ENCODE data around the gene LSM10. TPM values are rescaled to one million over a fixed set of nuclear protein-coding genes. Genes with fewer than 3 reads are reported as not detected.

Gene LSM10
- 13.4 and 13.6 TPM in 2 replicates for total RNA-seq (2014; rRNA removed; shearing (Covaris generic))
- polyA plus RNA-seq (2015; cell fraction: cytosol; rRNA removed), result 51.5 and 64.1 TPM in 2 replicates
- polyA plus RNA-seq (2015; cell fraction: nucleus; rRNA removed), result 16.6 and 18.6 TPM in 2 replicates

DNA sequence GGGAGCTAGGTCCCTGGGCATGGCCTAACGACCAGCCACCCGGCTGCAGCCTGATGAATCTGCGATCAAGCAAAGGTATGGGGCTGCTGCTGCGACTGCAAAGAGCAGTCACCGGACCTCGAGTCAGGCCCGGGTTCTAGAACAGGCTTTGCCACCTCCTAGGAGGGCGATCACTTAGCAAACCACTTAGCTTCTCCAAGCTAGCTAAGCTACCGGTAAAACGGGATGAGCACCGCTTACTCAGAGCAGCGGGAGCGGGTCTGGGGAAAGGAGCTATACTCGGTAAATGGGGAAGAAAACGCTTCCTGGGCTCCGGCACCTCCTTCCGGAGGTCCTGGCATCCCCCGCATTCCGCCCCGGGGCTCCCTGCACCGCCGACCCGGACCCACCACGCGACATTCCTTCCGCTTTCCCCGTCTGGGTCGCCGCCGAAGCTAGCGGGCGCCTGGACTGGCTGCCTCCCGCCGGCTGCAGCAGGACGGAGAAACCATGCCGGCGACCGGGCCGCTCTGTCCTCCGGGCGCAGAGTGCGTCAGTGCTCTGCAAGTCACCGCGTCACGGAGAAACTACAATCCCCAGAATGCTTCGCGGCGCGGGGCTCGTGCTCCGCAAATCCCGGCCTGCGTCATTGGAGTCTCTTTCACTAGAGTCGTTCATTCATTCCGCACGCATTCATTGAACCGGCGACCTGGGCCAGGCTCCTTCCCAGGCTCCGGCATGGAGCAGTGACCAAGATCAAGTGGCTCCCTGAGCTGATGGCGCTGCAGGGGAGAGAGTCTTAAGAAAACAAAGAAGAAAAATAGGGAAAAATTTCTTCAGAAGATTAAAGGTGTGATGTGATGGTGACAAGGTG, at the start of gene LSM10:
Gene LSM10, minus strand, starts transcription at position 531 of the 853 bp plus-strand sequence. CDS start 3,779 bp downstream, outside the sequence.
- DNase-seq (ENCODE audit: low read depth), result peak; percentile 92

DNA sequence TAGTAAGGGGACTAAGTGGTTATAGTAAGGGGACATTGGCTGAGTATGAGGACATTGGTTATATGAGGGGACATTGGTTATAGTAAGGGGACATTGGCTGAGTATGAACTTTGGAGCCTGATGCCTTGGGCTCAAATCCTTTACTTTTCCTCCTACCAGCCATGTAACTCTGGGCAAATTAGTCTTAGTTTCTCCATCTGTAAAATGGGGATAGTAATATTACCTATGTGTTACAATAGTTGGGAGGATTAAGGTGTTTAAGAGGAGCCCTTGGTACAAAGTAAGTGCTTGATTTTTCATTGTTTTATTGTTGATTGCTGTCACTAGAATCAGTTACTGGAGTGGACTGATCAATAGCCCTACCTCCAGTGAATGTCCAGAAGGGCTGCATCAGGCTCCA, 49.7 kb upstream of the LSM10 start:
- DNase-seq (ENCODE audit: low read depth), result no peak

DNA sequence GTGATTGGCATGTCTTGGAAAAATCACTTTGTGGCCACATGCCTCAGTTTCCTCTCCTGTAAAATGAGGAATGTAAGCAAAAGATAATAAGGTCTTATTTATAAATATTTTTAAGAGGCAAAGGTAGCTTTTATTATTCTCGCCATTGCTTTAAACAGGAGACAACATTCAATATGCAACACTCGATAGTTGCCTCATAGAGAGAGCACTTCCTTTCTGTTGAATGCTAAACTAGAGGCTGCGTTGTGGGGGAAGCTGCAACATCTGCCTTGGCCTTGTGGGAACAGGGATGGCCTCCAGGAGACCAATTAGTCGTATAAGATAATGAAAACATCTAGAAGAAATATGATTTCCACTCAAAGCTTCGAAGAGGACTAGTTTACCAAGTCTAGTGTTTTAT, 49.0 kb upstream of the LSM10 start:
- DNase-seq (ENCODE audit: low read depth), result no peak

DNA sequence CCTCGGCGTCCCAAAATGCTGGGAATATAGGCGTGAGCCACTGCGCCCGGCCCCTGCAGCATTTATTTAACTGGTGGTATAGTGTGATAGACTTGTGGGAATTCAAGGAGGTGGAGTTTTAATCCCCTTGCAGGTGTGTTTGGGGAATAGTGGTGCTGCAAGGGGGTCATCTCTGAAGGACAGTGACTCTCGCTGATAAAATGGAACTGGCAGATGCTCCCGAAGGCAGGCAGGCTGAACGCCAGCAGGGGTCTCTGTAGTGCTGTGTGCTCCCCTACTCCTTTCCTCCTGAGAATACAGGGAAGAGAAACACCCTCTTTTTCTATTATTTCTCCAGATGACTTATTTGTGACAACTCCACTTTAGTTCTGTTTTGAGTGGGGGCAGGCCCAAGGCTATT, 48.6 kb upstream of the LSM10 start:
- peak; percentile 52 for DNase-seq (ENCODE audit: low read depth)

DNA sequence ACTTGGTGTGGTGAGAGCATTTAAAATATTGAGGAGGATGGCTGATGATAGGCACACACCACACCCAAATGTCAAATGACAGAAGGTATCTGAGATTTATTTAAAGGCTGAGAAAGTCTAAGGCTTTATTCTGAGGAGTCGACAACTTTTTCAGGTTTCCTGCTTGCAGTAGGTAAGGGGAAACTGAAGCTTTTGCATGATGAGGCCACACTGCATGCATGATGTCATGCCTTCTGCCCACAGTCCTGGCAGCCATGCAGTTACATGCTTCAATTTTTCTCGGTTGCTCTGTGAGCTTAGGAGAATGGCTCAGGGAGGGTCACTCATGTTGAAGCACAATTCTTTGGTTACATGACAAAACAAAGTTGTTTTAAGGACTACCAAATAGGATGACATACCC, 45.6 kb upstream of the LSM10 start:
- no peak for DNase-seq (ENCODE audit: low read depth)

DNA sequence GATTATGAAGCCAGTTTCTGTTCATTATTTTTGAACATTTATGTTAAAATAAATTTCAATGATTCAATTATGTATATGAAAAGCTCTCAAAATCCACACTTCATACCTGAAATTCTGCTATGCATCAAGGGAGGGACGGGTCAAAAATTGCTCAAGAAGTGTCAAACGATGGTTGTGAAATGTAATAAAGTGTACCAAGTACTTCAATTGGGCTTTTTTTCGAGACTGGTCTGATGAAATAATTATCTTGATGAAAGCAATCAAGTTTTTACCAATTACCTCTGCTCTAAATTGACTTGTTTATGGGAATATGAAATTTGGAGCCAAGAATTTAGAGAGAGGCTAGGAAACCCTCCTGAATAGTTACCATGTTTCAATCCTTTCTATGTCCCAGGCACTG, 44.6 kb upstream of the LSM10 start:
- DNase-seq (ENCODE audit: low read depth), result no peak

DNA sequence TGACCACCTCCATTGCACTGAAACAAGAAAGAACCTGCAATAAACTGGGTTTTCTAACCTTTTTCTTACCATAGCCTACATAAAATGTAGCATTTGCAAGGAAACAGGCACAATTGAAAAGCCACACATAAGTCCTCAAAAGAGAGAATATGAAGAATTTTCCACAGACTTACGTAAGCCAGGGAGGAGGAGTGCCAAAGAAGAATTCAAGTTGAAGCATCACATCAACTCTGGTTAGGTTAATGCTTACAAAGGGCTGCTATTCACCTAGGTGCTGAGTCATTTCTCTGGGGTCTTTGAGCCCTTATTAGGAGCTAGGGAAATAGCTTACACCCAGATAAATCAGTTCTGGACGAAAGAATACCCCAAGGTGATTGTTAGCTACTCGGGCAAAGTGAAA, 42.9 kb upstream of the LSM10 start:
- no peak for DNase-seq (ENCODE audit: low read depth)

DNA sequence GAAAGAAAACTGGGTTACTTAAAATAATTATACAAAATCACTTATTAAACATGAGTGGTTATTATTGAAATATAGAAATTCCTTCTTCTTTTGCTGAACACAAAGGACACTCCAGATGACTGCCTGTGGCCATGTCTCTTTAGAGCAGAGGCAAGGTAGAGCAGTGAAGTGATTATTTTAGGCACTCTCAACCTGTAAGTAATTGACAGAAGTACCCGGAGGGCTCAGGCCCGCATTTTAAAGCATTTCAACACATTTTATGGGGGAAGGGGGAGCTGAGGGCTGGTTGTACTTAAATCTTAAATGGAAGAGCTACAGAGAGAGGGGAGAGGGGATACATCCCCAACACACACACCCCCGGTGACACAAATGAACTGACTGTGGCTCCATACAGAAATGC, 42.3 kb upstream of the LSM10 start:
- no peak for DNase-seq (ENCODE audit: low read depth)

DNA sequence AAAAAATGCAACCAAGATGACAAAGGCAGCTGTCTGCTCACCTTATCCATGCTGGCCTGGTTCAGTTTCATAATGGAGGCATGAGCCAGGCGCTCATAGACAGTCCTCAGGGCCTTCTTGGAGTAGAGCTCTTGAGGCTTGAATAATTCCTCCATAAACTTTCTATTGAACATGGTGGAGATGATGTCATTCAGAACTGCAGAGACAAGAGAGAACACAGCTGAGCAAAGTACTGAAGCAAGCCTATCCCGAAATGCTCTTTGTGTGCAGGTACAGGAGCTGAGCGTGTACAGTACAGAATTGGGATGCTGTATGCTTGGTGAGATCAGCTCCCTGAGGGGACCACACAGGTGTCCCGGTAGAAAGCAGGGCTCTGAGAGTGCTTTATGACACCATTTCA, 41.0 kb upstream of the LSM10 start:
- DNase-seq (ENCODE audit: low read depth), result no peak

DNA sequence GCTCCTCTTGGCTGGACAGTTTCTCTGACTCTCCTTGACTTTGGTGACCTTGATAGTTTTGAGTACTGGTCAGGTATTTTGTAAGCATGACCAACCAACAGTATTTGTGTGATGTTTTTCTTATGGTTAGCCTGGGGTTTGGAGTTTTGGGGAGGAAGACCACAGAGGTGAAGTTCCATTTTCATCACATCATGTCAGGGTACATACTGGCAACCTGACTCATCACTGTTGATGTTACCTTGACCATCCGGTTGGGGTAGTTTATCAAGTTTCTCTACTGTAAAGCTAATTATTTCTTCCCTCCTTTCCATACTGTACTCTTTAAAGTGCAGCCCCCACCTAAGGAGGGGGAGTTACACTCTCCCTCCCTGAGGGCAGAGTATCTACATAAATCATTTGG, 39.1 kb upstream of the LSM10 start:
- DNase-seq (ENCODE audit: low read depth), result peak; percentile 54

DNA sequence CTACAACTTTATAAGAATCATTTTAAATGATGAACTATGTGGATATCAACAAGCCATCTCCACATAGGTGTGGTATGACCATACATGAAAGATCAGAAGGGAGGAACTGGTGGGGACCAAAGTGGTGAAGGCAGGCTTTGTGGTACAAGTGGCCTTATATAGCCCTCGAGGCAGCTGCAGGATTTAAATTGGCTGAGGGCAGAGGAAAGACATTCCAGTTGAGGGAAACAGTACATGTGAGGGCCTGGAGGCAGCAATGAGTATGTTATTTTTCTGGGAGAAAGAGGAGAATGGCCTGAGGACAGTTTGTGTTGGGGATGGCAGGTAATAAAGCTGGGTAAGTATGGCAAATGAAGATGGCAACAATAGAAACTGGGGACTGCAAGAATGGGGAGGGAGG, 35.4 kb upstream of the LSM10 start:
- no peak for DNase-seq (ENCODE audit: low read depth)

DNA sequence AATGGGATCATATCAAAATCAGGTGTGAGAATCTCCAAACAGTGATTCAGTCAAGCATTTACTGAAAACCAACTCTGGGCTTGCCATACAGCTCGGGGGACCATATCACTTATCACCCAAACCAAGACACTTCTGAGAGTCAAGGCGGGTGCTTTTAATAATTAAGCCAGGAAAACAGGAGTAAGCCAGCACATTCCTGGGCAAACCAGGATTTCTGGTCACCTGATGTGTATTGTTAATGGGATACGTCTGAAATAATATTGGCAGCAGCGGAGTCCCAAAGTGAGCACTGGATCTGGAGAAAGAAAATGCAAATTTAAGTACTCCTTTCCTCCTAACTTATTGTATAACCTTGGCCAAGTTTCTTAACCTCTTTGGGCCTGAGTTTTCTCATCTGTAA, 34.9 kb upstream of the LSM10 start:
- no peak for DNase-seq (ENCODE audit: low read depth)

DNA sequence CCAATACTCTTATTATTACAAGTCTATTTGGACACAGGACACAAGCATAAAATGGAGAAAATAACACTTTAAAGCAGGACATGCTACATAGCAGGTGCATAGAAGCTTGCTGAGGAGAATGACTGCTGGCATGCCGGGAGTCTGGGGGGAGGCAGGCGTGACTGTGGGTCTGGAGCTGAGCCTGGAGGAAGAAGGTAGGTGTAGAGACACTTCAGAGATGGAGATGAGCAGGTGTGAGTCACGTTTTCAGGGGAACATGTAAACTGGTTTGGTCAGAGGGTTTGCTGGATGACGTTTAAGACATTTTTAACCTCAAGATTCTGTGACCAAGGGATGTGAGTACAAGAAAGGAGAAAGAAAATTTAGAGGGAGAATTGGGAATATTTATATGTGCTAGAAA, 28.1 kb upstream of the LSM10 start:
- peak; percentile 39 for DNase-seq (ENCODE audit: low read depth)

DNA sequence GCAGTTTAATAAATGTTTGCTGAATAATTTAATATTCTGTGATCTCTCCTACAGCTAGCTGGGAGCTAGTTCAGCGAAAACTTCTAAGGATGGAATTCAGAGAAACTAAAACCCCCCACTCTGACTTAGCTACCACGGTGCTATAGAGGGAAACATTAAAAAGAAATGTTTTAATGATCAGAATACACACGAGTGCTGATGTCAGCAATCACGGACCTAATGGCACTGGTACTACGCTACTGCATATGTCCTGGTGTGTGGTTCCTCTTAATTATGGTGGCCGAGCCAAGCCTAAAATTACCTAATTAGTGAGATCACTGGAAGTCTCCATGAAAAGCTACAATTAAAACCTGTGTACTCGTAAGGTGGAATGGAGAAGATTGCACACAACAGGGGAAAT, 23.9 kb upstream of the LSM10 start:
- DNase-seq (ENCODE audit: low read depth), result no peak

DNA sequence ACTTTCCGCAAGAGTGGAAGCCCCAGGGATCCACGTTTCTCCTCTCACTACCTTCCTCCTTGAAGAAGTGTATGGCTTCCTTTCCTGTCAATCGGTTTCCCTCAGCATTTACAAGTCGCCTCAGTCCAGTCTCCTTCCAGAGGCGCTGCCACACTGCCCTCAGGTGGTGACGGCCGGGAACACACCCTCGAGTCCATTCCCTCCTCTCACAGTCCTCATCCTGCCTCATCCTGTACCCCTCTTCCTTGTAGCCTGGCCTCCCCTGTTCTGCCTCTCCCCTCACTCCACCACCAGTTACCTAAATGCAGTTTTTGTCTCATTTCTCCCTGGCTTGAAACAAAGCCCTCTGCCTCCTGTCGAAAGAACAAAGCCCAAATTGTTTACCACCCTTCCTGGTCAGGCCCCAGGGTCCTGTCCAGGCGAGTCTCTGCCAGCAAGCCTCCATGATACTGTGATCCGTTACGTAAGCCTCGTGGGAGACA, 23.2 kb upstream of the LSM10 start:
- DNase-seq (ENCODE audit: low read depth), result peak; percentile 88

DNA sequence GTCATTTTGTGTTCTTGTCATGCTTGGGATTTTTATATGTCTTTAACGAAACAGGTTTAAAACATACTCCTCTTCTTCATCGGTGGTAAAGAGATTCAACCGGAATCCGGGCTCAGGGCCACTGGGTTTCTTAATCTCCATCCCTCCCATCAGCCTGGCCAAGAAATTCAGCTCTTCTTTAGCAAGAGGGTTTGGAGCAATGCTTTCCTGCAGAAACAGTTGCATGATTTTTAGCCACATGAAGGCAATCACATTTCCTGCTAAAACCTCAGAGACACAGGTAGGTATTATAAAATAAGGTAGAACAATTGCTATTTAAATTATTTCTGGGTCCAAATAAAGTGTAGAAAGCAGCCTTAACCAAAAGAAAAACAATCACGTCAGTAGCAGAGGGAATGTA, 22.7 kb upstream of the LSM10 start:
- no peak for DNase-seq (ENCODE audit: low read depth)

DNA sequence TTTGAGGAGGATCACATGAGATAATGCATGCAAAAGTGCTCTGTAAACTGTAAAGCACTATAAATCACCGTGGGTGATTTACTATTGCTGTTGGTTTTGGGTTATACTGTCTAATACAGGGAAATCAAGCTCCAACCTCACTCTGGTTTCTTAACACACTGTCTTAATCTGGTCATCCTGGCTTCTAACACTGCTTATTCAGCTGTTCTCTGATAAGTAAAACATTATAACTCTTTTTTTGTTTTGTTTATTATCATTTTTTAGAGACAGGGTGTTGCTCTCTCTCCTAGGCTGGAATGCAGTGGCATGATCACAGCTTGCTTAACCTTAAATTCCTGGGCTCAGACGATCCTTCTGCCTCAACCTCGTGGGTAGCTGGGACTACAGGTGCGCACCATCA, 21.9 kb upstream of the LSM10 start:
- DNase-seq (ENCODE audit: low read depth), result no peak

DNA sequence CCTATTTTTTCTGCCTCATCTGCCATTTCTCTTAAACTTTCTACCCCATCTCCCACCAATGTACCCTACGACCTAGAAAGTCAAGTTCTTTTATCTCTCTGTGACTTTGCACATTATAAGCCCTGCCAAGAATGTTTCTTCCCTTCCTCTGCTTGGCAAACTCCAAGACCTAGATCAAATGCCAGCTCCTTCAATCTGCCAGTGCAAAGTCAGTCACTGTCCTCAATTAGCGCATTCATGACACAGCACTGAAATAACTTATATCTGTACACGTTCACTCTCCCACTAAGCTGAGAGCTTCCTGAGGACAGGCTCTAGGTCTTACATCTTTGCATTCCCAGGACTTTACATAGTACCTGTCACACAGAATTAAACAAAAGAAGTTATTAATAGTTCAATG, 21.4 kb upstream of the LSM10 start:
- no peak for DNase-seq (ENCODE audit: low read depth)

DNA sequence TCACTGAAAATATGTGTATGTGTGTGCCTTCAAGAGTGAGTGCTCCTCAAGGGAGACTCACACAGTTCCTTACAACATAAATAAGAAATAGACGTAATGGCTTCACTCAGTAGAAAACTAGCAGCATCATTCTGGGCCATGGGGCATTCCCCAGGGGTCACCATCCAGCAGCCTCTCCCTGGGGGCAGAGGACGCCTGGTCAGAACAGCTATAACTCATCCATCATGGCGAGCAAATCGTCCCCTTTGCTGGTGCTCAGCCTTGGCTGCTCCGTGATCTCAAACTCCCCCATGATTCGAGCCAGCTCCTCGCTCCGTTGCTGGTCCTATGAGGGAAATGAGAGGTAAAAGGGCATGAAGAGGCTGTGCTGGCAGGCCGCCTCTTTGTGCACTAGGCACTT, 20.2 kb upstream of the LSM10 start:
- no peak for DNase-seq (ENCODE audit: low read depth)

DNA sequence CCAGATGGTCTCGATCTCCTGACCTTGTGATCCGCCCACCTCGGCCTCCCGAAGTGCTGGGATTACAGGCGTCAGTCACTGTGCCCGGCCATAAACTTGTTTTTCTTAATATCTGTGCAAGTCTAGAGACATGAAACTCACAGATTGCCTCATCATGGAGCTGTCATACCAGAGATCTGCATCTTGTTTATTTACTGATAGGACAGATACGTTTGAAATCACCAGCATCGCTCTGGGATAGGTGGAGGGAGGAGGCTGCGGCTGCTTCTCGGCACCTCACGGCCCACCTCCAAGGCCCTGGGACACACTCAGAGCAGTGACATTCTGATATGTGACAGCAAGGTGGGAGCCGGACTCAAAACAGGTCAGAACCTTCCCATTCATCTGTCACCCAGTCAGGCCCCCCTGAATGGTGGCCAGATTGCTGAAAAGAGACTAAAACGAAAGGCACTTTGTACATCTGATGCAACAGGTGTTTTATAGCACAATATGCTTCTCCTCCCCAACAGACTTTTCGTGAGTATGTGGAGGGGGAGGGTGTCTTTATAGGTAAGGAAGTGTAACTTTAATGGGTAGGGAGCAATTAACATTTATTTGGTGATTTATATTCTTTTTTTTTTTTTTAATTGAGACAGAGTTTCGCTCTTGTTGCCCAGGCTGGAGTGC, 18.1 kb upstream of the LSM10 start:
- no peak for DNase-seq (ENCODE audit: low read depth)

DNA sequence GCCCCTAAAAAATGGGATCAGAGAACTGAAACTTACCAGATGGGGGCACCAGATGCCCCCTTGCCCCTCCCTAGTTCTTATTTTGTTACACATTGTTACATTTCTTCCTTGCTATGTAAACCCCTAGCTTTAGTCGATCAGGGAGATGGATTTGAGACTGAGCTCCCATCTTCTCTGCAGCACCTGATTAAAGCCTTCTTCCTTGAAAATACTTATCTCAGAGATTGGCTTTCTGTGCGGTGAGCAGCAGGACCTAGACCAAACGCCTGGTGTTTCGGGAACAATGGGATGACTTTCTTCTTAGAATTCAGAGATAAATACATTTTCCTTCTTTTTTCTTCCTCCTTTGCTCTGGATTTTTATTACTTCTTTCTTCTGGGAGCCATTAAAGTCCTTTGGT, 16.7 kb upstream of the LSM10 start:
- no peak for DNase-seq (ENCODE audit: low read depth)

Data from HT1080 (cell line).